ENCODE data around the gene LGALS12.

DNA sequence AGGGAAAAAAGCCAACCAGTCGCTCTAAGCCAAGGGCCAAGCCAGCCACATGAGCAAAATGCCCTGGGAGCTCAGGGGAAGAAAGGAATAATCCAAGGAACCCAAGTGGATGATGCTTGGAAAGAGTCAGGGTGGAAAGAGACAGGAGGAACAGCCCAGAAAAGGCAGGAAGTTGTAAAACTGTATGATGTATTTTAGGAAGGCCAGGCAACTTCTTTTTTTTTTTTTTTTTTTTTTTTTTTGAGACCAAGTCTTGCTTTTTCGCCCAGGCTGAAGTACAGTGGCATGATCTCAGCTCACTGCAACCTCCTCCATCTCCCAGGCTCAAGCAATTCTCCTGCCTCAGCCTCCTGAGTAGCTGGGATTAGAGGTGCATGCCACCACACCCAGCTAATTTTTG, 1.6 kb downstream of the LGALS12 start:
- no peak for TF ChIP-seq POLR2A (IDR thresholded peaks at IDR 0.05)
- TF ChIP-seq, protein P1, sequence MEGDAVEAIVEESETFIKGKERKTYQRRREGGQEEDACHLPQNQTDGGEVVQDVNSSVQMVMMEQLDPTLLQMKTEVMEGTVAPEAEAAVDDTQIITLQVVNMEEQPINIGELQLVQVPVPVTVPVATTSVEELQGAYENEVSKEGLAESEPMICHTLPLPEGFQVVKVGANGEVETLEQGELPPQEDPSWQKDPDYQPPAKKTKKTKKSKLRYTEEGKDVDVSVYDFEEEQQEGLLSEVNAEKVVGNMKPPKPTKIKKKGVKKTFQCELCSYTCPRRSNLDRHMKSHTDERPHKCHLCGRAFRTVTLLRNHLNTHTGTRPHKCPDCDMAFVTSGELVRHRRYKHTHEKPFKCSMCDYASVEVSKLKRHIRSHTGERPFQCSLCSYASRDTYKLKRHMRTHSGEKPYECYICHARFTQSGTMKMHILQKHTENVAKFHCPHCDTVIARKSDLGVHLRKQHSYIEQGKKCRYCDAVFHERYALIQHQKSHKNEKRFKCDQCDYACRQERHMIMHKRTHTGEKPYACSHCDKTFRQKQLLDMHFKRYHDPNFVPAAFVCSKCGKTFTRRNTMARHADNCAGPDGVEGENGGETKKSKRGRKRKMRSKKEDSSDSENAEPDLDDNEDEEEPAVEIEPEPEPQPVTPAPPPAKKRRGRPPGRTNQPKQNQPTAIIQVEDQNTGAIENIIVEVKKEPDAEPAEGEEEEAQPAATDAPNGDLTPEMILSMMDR (IDR thresholded peaks at IDR 0.05) = no peak
